ENCODE results near the gene GPR146. TPM values are rescaled to one million over a fixed set of nuclear protein-coding genes. Genes with fewer than 3 reads are reported as not detected.
"Not testable (repeated sequence)": the region's sequence is repeated elsewhere in the genome, so short reads cannot be mapped to it uniquely, and the experiment has no call there.

Gene GPR146
- total RNA-seq, 2 experiments from 2014 or later: 9.9 to 13.7 TPM

DNA sequence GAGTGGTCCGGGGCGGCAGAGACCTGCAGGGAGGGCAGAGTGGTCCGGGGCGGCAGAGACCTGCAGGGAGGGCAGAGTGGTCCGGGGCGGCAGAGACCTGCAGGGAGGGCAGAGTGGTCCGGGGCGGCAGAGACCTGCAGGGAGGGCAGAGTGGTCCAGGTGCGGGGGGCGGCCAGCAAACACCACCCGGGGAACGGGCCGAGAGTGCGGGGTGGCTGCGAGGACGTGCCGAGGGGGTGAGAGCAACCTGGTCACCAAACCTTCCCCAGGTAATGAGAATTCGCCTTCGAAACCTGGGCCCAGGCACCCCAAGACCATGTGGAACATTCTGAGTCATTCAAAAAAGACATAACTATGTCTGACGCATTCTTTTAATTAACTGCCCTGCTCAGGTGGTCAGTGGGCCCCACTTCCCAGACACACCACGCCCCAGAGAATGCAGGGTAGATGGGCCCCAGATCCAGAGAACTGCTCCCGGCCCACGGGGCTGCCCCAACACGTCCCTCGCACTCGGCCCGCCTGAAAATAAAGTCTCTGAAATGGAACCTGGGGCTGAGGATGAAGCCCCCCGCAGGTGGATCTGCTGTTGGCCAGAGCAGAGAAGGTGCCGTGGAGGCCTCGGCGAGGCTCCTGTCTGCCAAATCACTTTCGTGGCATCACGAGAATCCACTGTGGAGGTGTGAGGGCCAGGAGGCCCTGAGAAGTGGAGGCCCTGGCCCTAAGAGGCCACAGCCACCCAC is 12.5 kb upstream of the GPR146 start:
- Mint-ChIP-seq H3K27ac (no peak overlapping the region), H3K36me3 (ENCODE audit: low read depth) (peaks cover 7% of the 10 kb centered on the region), H3K9me3 (no peaks in the 10 kb centered on the region), H3K4me1 (ENCODE audit: low read depth) (peaks cover 52% of the 10 kb centered on the region), H3K27me3 (no peaks in the 10 kb centered on the region), H3K4me3 (no peak overlapping the region)
- TF ChIP-seq, protein P1, sequence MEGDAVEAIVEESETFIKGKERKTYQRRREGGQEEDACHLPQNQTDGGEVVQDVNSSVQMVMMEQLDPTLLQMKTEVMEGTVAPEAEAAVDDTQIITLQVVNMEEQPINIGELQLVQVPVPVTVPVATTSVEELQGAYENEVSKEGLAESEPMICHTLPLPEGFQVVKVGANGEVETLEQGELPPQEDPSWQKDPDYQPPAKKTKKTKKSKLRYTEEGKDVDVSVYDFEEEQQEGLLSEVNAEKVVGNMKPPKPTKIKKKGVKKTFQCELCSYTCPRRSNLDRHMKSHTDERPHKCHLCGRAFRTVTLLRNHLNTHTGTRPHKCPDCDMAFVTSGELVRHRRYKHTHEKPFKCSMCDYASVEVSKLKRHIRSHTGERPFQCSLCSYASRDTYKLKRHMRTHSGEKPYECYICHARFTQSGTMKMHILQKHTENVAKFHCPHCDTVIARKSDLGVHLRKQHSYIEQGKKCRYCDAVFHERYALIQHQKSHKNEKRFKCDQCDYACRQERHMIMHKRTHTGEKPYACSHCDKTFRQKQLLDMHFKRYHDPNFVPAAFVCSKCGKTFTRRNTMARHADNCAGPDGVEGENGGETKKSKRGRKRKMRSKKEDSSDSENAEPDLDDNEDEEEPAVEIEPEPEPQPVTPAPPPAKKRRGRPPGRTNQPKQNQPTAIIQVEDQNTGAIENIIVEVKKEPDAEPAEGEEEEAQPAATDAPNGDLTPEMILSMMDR (IDR thresholded peaks at IDR 0.05): no peak
- DNase-seq (no peak), ATAC-seq (ENCODE audit: poor library complexity) (no peak)
- H3K27me3 ChIP-seq (ENCODE audit: control insufficient read depth in 1 of 2, insufficient read depth in 2 of 2, low read length in 2 of 2): no peaks in the 10 kb centered on the region
- ChIA-PET CTCF (no interaction called here), POLR2A (no interaction called here)
- intact Hi-C loops (cut with DNase I, micrococcal nuclease): no loop called here
- H3K4me3 ChIP-seq (ENCODE audit: low read length): no peak overlapping the region
- peaks cover 66% of the 10 kb centered on the region for H3K4me1 ChIP-seq (ENCODE audit: insufficient read depth, low read length)
- no peaks in the 10 kb centered on the region for H3K36me3 ChIP-seq (ENCODE audit: insufficient read depth, low read length)
- no peak overlapping the region for H3K27ac ChIP-seq (ENCODE audit: low read depth in 1 of 2, low read length in 2 of 2)
- peaks cover 0 to 9% of the 10 kb centered on the region in 2 experiments for H3K9me3 ChIP-seq (ENCODE audit: control insufficient read depth in 1 of 2, insufficient read depth in 1 of 2, low read length in 2 of 2)

DNA sequence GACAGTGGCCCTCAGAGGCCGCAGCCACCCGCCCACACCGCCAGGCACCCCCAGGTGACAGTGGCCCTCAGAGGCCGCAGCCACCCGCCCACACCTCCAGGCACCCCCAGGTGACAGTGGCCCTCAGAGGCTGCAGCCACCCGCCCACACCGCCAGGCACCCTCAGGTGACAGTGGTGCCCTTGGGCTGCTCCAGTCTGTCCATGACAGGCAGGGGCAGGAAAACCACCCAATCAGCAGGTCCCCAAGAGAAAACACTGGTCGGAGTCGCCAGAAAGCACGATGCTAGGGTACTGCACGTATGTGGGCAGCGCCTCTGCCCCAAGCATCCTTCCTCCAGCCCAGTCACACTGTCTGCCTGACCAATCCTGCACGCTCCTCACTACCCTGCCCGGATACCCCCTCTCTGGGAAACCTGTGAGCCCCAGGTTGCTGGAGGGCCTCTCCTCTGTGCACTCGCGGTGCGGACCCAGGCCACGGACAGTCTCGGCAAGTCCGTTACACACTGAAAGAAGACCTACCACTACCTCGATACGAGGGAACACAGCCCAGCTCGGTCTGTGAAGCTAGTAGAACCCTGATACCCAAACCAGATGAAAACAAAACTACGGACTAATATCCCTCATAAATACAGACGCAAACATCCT is 11.7 kb upstream of the GPR146 start:
- H3K4me3 Mint-ChIP-seq: peak overlapping the region; percentile 75
- TF ChIP-seq, protein P1 (IDR thresholded peaks at IDR 0.05): no peak
- Histone ChIP-seq H3K4me3 (ENCODE audit: low read length) (no peak overlapping the region), H3K27me3 (ENCODE audit: control insufficient read depth in 1 of 2, insufficient read depth in 2 of 2, low read length in 2 of 2) (no peaks in the 10 kb centered on the region), H3K36me3 (ENCODE audit: insufficient read depth, low read length) (no peaks in the 10 kb centered on the region), H3K27ac (ENCODE audit: low read depth in 1 of 2, low read length in 2 of 2) (no peak overlapping the region), H3K9me3 (ENCODE audit: control insufficient read depth in 1 of 2, insufficient read depth in 1 of 2, low read length in 2 of 2) (peaks cover 0 to 9% of the 10 kb centered on the region in 2 experiments), H3K4me1 (ENCODE audit: insufficient read depth, low read length) (peaks cover 58% of the 10 kb centered on the region)
- no peaks in the 10 kb centered on the region for H3K27me3 Mint-ChIP-seq
- intact Hi-C loops (cut with DNase I, micrococcal nuclease): no loop called here
- POLR2A ChIA-PET: no interaction called here
- peaks cover 5% of the 10 kb centered on the region for H3K36me3 Mint-ChIP-seq (ENCODE audit: low read depth)
- no peaks in the 10 kb centered on the region for H3K9me3 Mint-ChIP-seq
- H3K27ac Mint-ChIP-seq: peak overlapping the region; percentile 72
- CTCF ChIA-PET: no interaction called here
- ATAC-seq (ENCODE audit: poor library complexity) (no peak), DNase-seq (no peak)
- peaks cover 46% of the 10 kb centered on the region for H3K4me1 Mint-ChIP-seq (ENCODE audit: low read depth)

DNA sequence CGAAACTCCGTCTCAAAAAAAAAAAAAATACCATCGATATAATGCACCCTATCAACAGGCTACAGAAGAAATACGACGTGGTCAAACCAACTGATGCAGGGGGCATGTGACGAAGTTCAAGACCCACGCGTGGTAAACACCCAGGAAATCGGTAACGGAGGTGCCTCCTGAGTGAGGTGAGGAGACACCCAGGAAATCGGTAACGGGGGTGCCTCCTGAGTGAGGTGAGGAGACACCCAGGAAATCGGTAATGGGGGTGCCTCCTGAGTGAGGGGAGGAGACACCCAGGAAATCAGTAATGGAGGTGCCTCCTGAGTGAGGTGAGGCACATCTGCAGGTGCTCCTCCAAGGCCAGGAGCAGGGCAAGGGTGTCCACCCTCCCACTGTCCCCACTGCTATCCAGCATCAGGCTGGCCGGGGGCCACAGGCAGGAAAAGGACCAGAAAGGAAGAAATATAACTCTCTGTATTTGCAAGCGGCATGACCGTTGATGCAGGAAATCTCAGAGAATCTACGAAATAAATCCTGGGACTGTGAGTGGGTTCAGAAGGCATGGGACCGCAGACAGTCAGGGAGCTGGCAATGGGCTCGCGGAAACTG is 10.7 kb upstream of the GPR146 start:
- Mint-ChIP-seq H3K36me3 (ENCODE audit: low read depth) (peaks cover 4% of the 10 kb centered on the region), H3K4me1 (ENCODE audit: low read depth) (peaks cover 45% of the 10 kb centered on the region), H3K4me3 (peak overlapping the region; percentile 75), H3K27ac (peak overlapping the region; percentile 72), H3K27me3 (no peaks in the 10 kb centered on the region), H3K9me3 (no peaks in the 10 kb centered on the region)
- CTCF ChIA-PET: interaction anchor here (1.0 kb wide), 1 partner anchor 11 kb away, joined by 5 read pairs; the partner anchor contains the start of gene GPR146
- Histone ChIP-seq H3K27me3 (ENCODE audit: control insufficient read depth in 1 of 2, insufficient read depth in 2 of 2, low read length in 2 of 2) (no peaks in the 10 kb centered on the region), H3K4me1 (ENCODE audit: insufficient read depth, low read length) (peaks cover 56% of the 10 kb centered on the region), H3K36me3 (ENCODE audit: insufficient read depth, low read length) (no peaks in the 10 kb centered on the region), H3K4me3 (ENCODE audit: low read length) (peak overlapping the region; percentile 2), H3K27ac (ENCODE audit: low read depth in 1 of 2, low read length in 2 of 2) (no peak overlapping the region), H3K9me3 (ENCODE audit: control insufficient read depth in 1 of 2, insufficient read depth in 1 of 2, low read length in 2 of 2) (peaks cover 0 to 9% of the 10 kb centered on the region in 2 experiments)
- intact Hi-C loops (cut with DNase I, micrococcal nuclease): no loop called here
- ATAC-seq (ENCODE audit: poor library complexity) (peak; percentile 78), DNase-seq (peak in 8 of 14 experiments; percentile 12 to 86 (median 56))
- TF ChIP-seq, protein P1 (IDR thresholded peaks at IDR 0.05): no peak
- POLR2A ChIA-PET: interaction anchor here (0.7 kb wide), 1 partner anchor 10 kb away, joined by 3 read pairs; the partner anchor contains the start of gene GPR146

DNA sequence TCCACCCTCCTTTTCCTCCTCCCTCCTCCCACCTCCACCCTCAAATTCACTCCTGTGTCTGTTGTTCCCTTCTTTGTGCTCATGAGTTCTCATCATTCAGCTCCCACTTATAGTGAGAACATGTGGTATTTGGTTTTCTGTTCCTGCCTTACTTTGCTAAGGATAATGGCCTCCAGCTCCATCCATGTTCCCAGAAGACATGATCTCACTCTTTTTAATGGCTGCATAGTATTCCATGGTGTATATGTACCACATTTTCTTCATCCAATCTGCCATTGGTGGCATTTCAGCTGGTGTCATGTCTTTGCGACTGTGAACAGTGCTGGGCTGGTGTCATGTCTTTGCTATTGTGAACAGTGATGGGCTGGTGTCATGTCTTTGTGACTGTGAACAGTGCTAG is 9.6 kb upstream of the GPR146 start:
- POLR2A ChIA-PET; H3K27me3 Mint-ChIP-seq; intact Hi-C loops (cut with DNase I, micrococcal nuclease); H3K36me3 Mint-ChIP-seq (ENCODE audit: low read depth); H3K9me3 ChIP-seq (ENCODE audit: control insufficient read depth in 1 of 2, insufficient read depth in 1 of 2, low read length in 2 of 2); ATAC-seq (ENCODE audit: poor library complexity); H3K4me3 Mint-ChIP-seq; DNase-seq; H3K27ac Mint-ChIP-seq; H3K27ac ChIP-seq (ENCODE audit: low read depth in 1 of 2, low read length in 2 of 2); H3K27me3 ChIP-seq (ENCODE audit: control insufficient read depth in 1 of 2, insufficient read depth in 2 of 2, low read length in 2 of 2); H3K9me3 Mint-ChIP-seq; H3K4me3 ChIP-seq (ENCODE audit: low read length); H3K36me3 ChIP-seq (ENCODE audit: insufficient read depth, low read length): not testable (repeated sequence)
- H3K4me1 Mint-ChIP-seq (ENCODE audit: low read depth): peaks cover 36% of the 10 kb centered on the region
- H3K4me1 ChIP-seq (ENCODE audit: insufficient read depth, low read length): peaks cover 45% of the 10 kb centered on the region
- CTCF ChIA-PET: interaction anchor here (0.8 to 1.0 kb wide), 3 partner anchors 10 to 42 kb away, joined by 3 to 5 read pairs (median 5); partner anchors contain the start of gene GPR146

Measured in CD4-positive, alpha-beta T cell (primary cell).